Activated B cell treated with CpG ODN at 0.5 μM for 24 hours (primary cell): ENCODE data around the gene SCGB1D1. TPM values are rescaled to one million over a fixed set of nuclear protein-coding genes. Genes with fewer than 3 reads are reported as not detected.

ENCODE experiments used
- ATAC-seq: fragments of 200-7000 bp; cut with Tn5 transposase; one replicate; pipeline ENCODE4 v1.10.0; 2021; ENCODE audit warnings: low read depth, mild to moderate bottlenecking, moderate library complexity
- CTCF ChIA-PET: fragments of 350-600 bp; sonication (Branson Sonifier 250); formaldehyde crosslinking; loops from one replicate; lab custom pipeline; 2021; ENCODE audit warnings: antibody characterized with exemption; lab: Charles Lee
- POLR2A ChIA-PET: fragments of 350-600 bp; sonication (Branson Sonifier 250); formaldehyde crosslinking; loops from one replicate; lab custom pipeline; 2021; ENCODE audit warnings: antibody characterized with exemption; lab: Charles Lee
- DNase-seq: peaks from one replicate; pipeline ENCODE4 v3.0.0; 2022
- H3K27ac Mint-ChIP-seq: one replicate; pipeline ENCODE4 v1.8.0; 2020; ENCODE audit warnings: mixed read lengths
- H3K27me3 Mint-ChIP-seq: one replicate; pipeline ENCODE4 v1.8.0; 2021; ENCODE audit warnings: mixed read lengths
- H3K36me3 Mint-ChIP-seq: one replicate; pipeline ENCODE4 v1.8.0; 2021; ENCODE audit warnings: low read depth, mixed read lengths
- H3K4me1 Mint-ChIP-seq: one replicate; pipeline ENCODE4 v1.8.0; 2021; ENCODE audit warnings: mixed read lengths
- H3K4me3 Mint-ChIP-seq: one replicate; pipeline ENCODE4 v1.8.0; 2020; ENCODE audit warnings: mild to moderate bottlenecking, mixed read lengths
- H3K9me3 Mint-ChIP-seq: one replicate; pipeline ENCODE4 v1.8.0; 2020; ENCODE audit warnings: mixed read lengths
- intact Hi-C: fragments of 100-400 bp; cut with micrococcal nuclease; formaldehyde crosslinking; loops from one replicate; pipeline ENCODE4 v1.15.1; 2024
- total RNA-seq: library from RNA; stranded (reverse); gene quantifications from 2 replicates; pipeline ENCODE4 v1.2.3, GENCODE V29; 2022
- TF ChIP-seq, protein P1 (sequence below): fragments of 200-600 bp; IDR thresholded peaks from one replicate; pipeline ENCODE4 v1.8.0; 2022; ENCODE audit warnings: antibody characterized with exemption, mild to moderate bottlenecking

SCGB1D1 gene
- total RNA-seq = not detected in 2 replicates

GRCh38 chr11:62190011-62190410, at the start of gene SCGB1D1:
Gene SCGB1D1, plus strand, starts transcription at chr11:62190216. Its CDS starts 69 bp downstream, at chr11:62190285.
- ATAC-seq (no peak), DNase-seq (no peak)
- Mint-ChIP-seq H3K4me1 (no peaks in the 10 kb centered on the region), H3K4me3 (no peak within 1 kb of the TSS), H3K9me3 (no peaks in the 10 kb centered on the region), H3K36me3 (no peaks in the 10 kb centered on the region), H3K27ac (no peak within 1 kb of the TSS), H3K27me3 (peaks cover 43% of the 10 kb centered on the region)
- ChIA-PET POLR2A (no interaction called here), CTCF (no interaction called here)
- TF ChIP-seq, protein P1, sequence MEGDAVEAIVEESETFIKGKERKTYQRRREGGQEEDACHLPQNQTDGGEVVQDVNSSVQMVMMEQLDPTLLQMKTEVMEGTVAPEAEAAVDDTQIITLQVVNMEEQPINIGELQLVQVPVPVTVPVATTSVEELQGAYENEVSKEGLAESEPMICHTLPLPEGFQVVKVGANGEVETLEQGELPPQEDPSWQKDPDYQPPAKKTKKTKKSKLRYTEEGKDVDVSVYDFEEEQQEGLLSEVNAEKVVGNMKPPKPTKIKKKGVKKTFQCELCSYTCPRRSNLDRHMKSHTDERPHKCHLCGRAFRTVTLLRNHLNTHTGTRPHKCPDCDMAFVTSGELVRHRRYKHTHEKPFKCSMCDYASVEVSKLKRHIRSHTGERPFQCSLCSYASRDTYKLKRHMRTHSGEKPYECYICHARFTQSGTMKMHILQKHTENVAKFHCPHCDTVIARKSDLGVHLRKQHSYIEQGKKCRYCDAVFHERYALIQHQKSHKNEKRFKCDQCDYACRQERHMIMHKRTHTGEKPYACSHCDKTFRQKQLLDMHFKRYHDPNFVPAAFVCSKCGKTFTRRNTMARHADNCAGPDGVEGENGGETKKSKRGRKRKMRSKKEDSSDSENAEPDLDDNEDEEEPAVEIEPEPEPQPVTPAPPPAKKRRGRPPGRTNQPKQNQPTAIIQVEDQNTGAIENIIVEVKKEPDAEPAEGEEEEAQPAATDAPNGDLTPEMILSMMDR = no peak
- intact Hi-C loops = no loop called here

DNA sequence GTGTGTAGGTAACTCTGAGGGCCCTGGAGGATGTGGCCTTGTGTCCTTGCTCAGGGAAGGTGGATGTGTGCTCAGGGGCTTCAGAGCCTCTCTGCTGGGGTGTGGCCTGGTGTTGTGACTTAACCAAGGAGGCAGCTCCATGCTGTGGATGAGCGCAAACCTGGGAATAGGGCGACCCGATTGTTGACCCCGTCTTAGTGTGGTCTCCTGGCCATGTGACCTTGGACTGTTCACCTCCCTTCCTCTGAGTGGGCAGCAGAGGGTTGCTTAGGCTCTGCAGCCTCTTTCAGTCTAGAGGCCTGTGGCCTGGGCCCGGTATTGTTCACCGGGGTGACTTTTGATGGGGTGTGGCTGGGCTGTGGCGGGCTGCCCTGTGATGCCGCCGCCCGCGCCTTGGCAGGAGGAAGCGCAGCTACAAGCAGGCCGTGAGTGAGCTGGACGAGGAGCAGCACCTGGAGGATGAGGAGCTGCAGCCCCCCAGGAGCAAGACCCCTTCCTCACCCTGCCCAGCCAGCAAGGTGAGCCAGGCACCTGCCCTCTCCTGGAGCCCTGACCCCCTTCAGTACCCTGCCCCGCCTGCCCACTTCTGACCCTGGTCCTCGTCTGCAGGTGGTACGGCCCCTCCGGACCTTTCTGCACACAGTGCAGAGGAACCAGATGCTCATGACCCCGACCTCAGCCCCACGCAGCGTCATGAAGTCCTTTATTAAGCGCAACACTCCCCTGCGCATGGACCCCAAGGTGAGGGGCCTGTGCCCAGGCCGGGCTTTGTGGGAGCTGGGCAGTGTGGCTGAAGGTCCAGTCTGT, 49.5 kb upstream of the SCGB1D1 start:
- intact Hi-C loops = no loop called here
- TF ChIP-seq, protein P1 = no peak
- CTCF ChIA-PET = no interaction called here
- ATAC-seq (no peak), DNase-seq (no peak)
- no peak overlapping the region for H3K4me3 Mint-ChIP-seq
- no peak overlapping the region for H3K27ac Mint-ChIP-seq
- no peaks in the 10 kb centered on the region for H3K9me3 Mint-ChIP-seq
- H3K36me3 Mint-ChIP-seq = peaks cover 63% of the 10 kb centered on the region
- POLR2A ChIA-PET = no interaction called here
- peaks cover 2% of the 10 kb centered on the region for H3K4me1 Mint-ChIP-seq
- no peaks in the 10 kb centered on the region for H3K27me3 Mint-ChIP-seq

GRCh38 chr11:62141111-62142042, 48.6 kb upstream of the SCGB1D1 start:
- Mint-ChIP-seq H3K27me3 (no peaks in the 10 kb centered on the region), H3K36me3 (peaks cover 67% of the 10 kb centered on the region), H3K4me3 (no peak overlapping the region), H3K4me1 (peaks cover 2% of the 10 kb centered on the region), H3K9me3 (no peaks in the 10 kb centered on the region), H3K27ac (no peak overlapping the region)
- DNase-seq = no peak
- intact Hi-C loops = no loop called here
- POLR2A ChIA-PET = no interaction called here
- CTCF ChIA-PET = interaction anchor here (1.0 kb wide), 1 partner anchor 30 kb away, joined by 3 read pairs; no protein-coding TSS in a partner anchor
- no peak for ATAC-seq
- TF ChIP-seq, protein P1 = no peak

GRCh38 chr11:62142043-62142375, 48.0 kb upstream of the SCGB1D1 start:
- Mint-ChIP-seq H3K27ac (no peak overlapping the region), H3K36me3 (peaks cover 68% of the 10 kb centered on the region), H3K9me3 (no peaks in the 10 kb centered on the region), H3K27me3 (no peaks in the 10 kb centered on the region), H3K4me3 (no peak overlapping the region), H3K4me1 (no peaks in the 10 kb centered on the region)
- ChIA-PET POLR2A (no interaction called here), CTCF (interaction anchor here (1.0 kb wide), 1 partner anchor 30 kb away, joined by 3 read pairs; no protein-coding TSS in a partner anchor)
- DNase-seq (no peak), ATAC-seq (no peak)
- TF ChIP-seq, protein P1 = no peak
- intact Hi-C loops = no loop called here

DNA sequence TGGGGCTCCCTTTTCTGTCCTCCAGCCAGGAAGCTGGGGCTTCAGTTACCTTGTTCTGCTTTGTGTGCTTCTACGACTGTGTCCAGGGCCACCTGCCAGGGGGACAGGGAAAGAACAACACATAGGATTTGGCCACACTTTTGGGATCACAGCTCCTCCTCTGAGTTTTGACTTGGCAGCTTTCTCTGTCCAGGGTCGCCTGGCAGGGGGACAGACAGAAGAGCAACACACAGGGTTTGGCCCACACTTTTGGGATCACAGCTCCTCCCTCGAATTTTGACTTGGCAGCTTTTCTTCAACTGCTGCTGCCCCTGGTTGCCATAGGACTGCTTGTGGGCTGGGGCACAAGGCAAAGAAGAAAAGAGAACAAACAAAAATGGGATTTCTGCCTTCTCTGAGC, 47.1 kb upstream of the SCGB1D1 start:
- Mint-ChIP-seq H3K4me1 (no peaks in the 10 kb centered on the region), H3K27me3 (no peaks in the 10 kb centered on the region), H3K27ac (no peak overlapping the region), H3K9me3 (no peaks in the 10 kb centered on the region), H3K4me3 (no peak overlapping the region), H3K36me3 (peaks cover 77% of the 10 kb centered on the region)
- no peak for ATAC-seq
- TF ChIP-seq, protein P1 = no peak
- POLR2A ChIA-PET = no interaction called here
- CTCF ChIA-PET = no interaction called here
- DNase-seq = no peak
- intact Hi-C loops = no loop called here
